BE2C (cell line): ENCODE measurements around the gene OR1J4.
"Not testable (repeated sequence)": the region's sequence is repeated elsewhere in the genome, so short reads cannot be mapped to it uniquely, and the experiment has no call there.

Experiments
- DNase-seq: peaks from one replicate; pipeline ENCODE4 v3.0.0-alpha.2; 2020
- H3K27me3 ChIP-seq: fragments of 250-450 bp; sonication (Bioruptor Pico); 2 replicates; pipeline ENCODE4 v1.5.1; 2020; ENCODE audit warnings: mild to moderate bottlenecking
- H3K36me3 ChIP-seq: fragments of 250-450 bp; sonication (Bioruptor Pico); 2 replicates; pipeline ENCODE4 v1.5.1; 2020; ENCODE audit warnings: mild to moderate bottlenecking
- H3K4me1 ChIP-seq: fragments of 250-450 bp; sonication (Bioruptor Pico); 2 replicates; pipeline ENCODE4 v1.5.1; 2020
- H3K4me3 ChIP-seq: 2 replicates; pipeline ENCODE4 v1.5.1; 2011; ENCODE audit warnings: low read depth, low read length
- H3K9me3 ChIP-seq: fragments of 250-450 bp; sonication (Bioruptor Pico); 2 replicates; pipeline ENCODE4 v1.5.1; 2020
- TF ChIP-seq, protein P1 (sequence below): IDR thresholded peaks from 2 replicates; pipeline ENCODE4 v1.5.1; 2012; ENCODE audit warnings: mild to moderate bottlenecking, low read depth, low read length

The OR1J4 gene

GRCh38 chr9:122527193-122527592 lies 8.3 kb downstream of the OR1J4 start, which contains the start of gene OR1N1:
Gene OR1N1, minus strand, starts transcription at chr9:122527293. Its CDS starts 0 bp downstream, at chr9:122527293.
- H3K27me3 ChIP-seq, result peaks cover 12% of the 10 kb centered on the region; the same call in 1 of the 2 replicates
- TF ChIP-seq, protein P1, sequence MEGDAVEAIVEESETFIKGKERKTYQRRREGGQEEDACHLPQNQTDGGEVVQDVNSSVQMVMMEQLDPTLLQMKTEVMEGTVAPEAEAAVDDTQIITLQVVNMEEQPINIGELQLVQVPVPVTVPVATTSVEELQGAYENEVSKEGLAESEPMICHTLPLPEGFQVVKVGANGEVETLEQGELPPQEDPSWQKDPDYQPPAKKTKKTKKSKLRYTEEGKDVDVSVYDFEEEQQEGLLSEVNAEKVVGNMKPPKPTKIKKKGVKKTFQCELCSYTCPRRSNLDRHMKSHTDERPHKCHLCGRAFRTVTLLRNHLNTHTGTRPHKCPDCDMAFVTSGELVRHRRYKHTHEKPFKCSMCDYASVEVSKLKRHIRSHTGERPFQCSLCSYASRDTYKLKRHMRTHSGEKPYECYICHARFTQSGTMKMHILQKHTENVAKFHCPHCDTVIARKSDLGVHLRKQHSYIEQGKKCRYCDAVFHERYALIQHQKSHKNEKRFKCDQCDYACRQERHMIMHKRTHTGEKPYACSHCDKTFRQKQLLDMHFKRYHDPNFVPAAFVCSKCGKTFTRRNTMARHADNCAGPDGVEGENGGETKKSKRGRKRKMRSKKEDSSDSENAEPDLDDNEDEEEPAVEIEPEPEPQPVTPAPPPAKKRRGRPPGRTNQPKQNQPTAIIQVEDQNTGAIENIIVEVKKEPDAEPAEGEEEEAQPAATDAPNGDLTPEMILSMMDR, result no peak
- no peak for DNase-seq
- H3K36me3 ChIP-seq, result no peaks in the 10 kb centered on the region
- no peaks in the 10 kb centered on the region for H3K4me1 ChIP-seq
- no peaks in the 10 kb centered on the region for H3K9me3 ChIP-seq
- H3K4me3 ChIP-seq, result no peak within 1 kb of the TSS

- DNase-seq, H3K4me3 ChIP-seq, H3K4me1 ChIP-seq, H3K9me3 ChIP-seq, H3K36me3 ChIP-seq: not testable (repeated sequence)
- H3K27me3 ChIP-seq, result peaks cover 15% of the 10 kb centered on the region; the same call in 1 of the 2 replicates
Measured at GRCh38 chr9:122531157-122531556, 12.2 kb downstream of the OR1J4 start.

- H3K27me3 ChIP-seq, result 0 out of 2 replicates have a peak, but pooled peaks cover 3% of the 10 kb centered on the region
- no peak for DNase-seq
- no peak overlapping the region for H3K4me3 ChIP-seq
- peaks cover 3% of the 10 kb centered on the region; the same call in 1 of the 2 replicates for H3K9me3 ChIP-seq
- H3K4me1 ChIP-seq, result no peaks in the 10 kb centered on the region
- no peaks in the 10 kb centered on the region for H3K36me3 ChIP-seq
- TF ChIP-seq, protein P1, result no peak
Measured at GRCh38 chr9:122536134-122536533, 17.2 kb downstream of the OR1J4 start.

- H3K9me3 ChIP-seq, H3K4me1 ChIP-seq, H3K4me3 ChIP-seq, H3K27me3 ChIP-seq, H3K36me3 ChIP-seq, DNase-seq: not testable (repeated sequence)
Measured at GRCh38 chr9:122537066-122537465, 18.1 kb downstream of the OR1J4 start.

DNA sequence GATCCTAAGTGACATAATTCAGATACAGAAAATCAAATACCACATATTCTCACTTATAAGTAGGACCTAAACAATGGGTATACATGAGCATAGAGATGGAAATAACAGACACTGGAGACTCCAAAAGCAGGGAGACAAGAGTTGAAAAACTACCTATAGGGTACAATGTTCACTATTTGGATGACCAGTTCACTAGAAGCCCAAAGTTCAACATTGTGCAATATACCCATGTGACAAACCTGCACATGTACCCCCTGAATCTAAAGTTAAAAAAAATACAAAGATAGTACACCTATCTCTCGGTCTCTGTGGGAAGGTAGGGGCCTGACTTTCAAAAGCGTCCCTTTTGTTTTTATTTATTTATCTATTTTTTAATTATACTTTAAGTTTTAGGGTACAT lies 19.8 kb downstream of the OR1J4 start:
- Histone ChIP-seq H3K9me3 (peaks cover 3% of the 10 kb centered on the region; the same call in 1 of the 2 replicates), H3K4me3 (no peak overlapping the region), H3K27me3 (peaks cover 8% of the 10 kb centered on the region; the same call in 1 of the 2 replicates), H3K4me1 (no peaks in the 10 kb centered on the region), H3K36me3 (no peaks in the 10 kb centered on the region)
- no peak for DNase-seq
- TF ChIP-seq, protein P1, result no peak

GRCh38 chr9:122546196-122546595 lies 27.3 kb downstream of the OR1J4 start:
- Histone ChIP-seq H3K4me3 (no peak overlapping the region), H3K9me3 (no peaks in the 10 kb centered on the region), H3K4me1 (no peaks in the 10 kb centered on the region), H3K36me3 (no peaks in the 10 kb centered on the region), H3K27me3 (peaks cover 8% of the 10 kb centered on the region; the same call in 1 of the 2 replicates)
- TF ChIP-seq, protein P1, result no peak
- DNase-seq, result no peak

- Histone ChIP-seq H3K4me3 (no peak overlapping the region), H3K4me1 (no peaks in the 10 kb centered on the region), H3K36me3 (no peaks in the 10 kb centered on the region), H3K9me3 (no peaks in the 10 kb centered on the region), H3K27me3 (0 out of 2 replicates have a peak, but pooled peaks cover 2% of the 10 kb centered on the region)
- no peak for DNase-seq
- TF ChIP-seq, protein P1, result no peak
Measured at GRCh38 chr9:122551371-122551770, 32.4 kb downstream of the OR1J4 start.
